ENCODE results near the gene ITGA2B.
"Not testable (repeated sequence)": the region's sequence is repeated elsewhere in the genome, so short reads cannot be mapped to it uniquely, and the experiment has no call there.

The ITGA2B gene

DNA sequence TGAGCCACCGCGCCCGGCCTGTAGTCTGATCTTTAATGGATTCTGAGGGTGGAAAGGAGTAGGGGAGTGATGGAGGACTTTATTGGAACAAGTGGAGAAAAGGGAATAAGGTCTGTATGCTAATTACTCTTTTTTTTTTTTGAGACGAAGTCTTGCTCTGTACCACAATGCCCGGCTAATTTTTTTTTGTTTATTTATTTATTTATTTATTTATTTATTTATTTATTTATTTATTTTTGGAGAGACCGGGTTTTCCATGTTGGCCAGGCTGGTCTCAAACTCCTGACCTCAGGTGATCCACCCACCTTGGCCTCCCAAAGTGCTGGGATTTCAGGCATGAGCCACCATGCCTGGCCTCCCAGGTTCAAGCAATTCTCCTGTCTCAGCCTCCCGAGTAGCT lies 59.9 kb downstream of the ITGA2B start:
- DNase-seq, result not testable (repeated sequence)

DNA sequence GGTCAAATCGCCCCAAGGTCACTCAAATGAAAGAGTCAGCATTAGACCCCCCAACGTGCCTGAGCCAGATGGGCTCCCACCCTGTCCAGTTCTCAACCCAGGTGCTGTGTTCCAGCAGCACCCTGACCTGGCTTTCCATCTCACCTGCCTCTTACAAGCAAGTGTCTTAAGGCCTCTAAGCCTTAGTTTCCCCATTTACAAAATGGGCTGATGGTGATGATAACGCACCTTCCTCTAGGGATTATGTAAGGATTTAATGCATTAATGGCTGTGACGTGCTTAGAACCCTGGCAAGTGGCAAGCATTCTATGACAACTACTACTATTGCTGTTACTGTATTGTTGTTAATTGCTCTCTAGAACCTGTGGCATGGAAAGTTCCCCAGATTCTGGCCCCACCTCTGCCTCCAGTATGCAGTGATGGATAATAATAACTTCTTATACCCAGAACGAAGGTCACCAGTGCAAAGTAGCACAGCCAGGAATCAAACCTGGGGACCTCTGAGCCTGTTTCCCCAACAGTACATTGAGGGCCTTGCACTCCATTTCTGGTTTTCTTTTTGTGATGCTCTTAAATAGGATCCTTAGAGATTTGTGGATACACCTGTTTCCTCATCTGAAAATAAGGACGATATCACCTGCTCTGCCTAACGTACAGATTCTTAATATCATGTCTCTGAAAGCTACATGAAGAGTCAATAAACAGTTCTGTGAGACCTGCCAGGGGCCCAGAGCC lies 61.6 kb downstream of the ITGA2B start:
- DNase-seq, result no peak

DNA sequence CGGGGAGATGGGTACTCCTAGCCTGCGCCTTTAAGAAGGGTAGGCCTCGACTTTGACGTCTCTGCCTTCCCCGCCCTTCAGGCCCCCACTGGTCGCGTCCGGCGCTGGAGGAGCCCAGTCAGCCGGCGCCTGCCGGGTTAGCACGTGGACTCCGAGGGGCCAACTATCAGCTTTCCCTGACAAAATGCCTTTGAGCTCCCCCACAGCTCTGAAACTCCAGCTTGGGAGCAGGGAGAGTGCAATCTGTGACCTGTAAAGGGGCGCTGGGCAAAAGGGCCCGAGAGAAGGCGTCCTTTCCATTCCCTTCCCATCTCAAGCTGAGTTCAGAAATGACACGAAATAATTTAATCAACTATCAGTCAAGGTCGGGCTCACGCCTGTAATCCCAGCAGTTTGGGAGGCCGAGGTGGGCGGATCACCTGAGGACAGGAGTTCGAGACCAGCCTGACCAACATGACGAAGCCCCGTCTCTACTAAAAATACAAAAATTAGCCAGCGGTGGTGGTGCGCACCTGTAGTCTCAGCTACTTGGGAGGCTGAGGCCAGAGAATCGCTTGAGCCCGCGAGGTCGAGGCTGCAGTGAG lies 62.5 kb downstream of the ITGA2B start:
- DNase-seq, result peak; percentile 98

DNA sequence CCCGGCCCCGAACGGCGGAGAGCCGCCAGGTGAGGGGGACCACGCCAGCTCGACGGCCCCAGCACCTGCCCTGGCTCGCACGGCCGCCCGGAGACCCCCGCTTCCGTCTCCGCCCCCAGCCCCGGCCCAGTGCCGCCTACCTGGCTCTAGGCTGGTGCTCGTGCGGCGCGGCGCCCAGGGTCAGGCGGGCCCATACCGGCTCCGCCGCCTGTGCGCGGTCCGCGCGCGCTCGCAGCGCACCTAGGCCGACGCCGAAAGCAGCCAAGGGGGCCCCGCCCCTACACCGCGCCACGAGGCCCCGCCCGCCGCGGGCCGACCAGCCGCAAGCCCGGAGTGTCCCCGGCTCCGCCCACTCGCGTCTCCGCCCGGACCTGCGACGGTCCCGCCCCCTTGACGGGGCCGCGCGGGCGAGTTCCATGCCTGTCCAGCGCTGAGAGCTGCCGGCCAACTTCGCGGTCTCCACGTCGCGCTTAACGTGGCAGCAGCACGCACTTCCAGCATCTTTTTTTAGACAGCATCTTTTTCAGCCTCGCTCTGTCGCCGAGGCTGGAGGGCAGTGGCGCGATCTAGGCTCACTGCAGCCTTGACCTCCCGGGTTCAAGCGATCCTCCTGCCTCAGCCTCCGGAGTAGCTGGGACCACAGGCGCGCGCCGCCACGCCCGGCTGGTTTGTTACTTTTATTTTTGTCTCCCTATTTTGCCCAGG lies 64.7 kb downstream of the ITGA2B start, which contains the start of gene SLC25A39:
Gene SLC25A39, minus strand, starts transcription at position 253 of the 705 bp plus-strand sequence. CDS start 1,261 bp downstream, outside the sequence.
- peak; percentile 96 for DNase-seq

DNA sequence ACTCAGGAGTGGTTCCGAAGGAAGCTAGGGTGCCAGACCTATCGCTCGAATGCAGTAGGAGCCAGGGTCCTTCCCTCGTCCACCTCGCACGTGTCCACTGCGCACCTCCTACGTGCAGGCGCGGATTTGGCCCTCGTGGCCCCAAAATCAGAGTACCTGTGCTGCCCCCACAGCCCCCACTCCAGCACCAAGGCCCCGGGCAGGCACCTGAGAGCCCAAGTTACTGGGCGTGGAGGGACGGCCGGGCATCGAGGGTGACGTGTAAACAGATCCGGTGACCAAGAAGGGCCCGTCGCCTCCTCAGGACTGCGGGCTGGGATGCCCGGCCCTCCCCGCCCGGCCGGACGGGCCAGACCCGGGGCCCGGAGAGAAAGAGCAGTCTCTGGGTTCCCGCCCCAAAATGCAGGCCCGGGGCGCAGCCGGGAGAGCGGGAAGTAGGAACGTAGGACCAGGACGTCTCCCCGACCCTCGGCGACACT lies 65.3 kb downstream of the ITGA2B start:
- DNase-seq, result no peak

DNA sequence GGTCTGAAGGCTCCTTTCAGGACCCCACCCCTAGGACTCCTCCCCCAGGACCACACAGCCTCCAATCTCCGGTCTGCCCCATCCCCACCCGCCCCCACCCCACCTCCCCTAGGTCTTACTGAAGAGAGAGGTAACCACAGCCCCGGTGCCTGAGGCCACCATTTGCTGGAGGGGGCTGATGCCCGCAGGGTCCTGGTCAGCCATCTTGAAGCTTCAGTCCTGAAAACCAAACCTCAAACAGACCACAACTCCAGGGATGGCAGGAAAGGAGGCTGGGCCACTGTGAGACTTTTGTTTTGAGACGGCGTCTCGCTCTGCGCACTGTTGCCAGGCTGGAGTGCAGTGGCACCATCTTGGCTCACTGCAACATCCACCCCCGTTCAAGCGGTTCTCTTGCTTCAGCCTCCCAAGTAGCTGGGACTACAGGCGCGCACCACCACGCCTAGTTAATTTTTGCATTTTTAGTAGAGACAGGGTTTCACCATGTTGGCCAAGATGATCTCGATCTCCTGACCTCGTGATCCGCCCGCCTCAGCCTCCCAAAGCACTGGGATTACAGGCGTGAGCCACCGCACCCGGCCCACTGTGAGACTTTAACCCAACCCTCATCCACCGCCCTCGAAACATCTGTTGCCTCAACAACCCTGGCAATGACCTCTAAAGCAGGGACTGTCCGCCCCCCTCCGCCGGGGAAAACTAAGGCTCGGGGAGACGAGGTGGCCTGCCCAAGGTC lies 65.9 kb downstream of the ITGA2B start:
- DNase-seq, result no peak

DNA sequence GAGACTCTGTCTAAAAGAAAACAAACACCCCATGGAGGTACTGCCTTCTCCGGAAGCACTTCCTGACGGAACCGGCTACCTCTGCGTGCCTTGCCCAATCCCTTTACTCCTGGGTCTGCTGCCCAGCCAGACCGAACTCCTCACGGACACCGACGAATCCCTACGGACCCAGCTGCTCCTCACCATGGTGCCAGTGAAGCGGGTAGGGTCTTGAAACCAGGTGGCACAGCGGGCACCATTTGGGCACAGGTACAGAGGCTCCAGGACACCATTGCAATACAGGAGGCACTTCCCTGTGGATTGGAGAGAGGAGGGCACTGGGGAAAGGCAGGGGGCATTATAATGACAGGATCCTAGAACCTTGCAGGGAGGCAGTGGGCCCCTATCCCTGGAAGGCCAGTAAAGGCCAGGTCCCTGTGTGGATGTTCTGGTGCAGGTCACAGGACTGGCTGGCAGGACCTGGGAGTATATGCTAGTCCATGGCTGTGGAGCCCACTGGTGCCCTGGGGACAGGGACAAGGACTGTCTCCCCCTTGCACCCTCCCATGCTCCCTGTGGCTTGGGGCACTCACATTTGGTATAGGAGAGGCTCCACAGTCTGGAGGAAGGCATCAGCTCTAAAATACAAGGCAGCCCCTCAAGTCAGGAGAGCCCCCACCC lies 67.1 kb downstream of the ITGA2B start:
- DNase-seq, result no peak
